Measurements from ENCODE around the gene PANK2. TPM values are rescaled to one million over a fixed set of nuclear protein-coding genes. Genes with fewer than 3 reads are reported as not detected.
A peak's percentile ranks its signal among the peaks of the same experiment; 100 is the strongest.
"Not testable (repeated sequence)": the region's sequence is repeated elsewhere in the genome, so short reads cannot be mapped to it uniquely, and the experiment has no call there.

PANK2 gene
- 38.9 and 55.3 TPM in 2 replicates for total RNA-seq (ENCODE audit: low replicate concordance)
- long read RNA-seq, full-length matches to known transcripts = 4 of 17 reads
- long read RNA-seq, partial matches to known transcripts = 3 of 17 reads
- long read RNA-seq, other reads (novel, unspliced or antisense) = 10 of 17 reads

DNA sequence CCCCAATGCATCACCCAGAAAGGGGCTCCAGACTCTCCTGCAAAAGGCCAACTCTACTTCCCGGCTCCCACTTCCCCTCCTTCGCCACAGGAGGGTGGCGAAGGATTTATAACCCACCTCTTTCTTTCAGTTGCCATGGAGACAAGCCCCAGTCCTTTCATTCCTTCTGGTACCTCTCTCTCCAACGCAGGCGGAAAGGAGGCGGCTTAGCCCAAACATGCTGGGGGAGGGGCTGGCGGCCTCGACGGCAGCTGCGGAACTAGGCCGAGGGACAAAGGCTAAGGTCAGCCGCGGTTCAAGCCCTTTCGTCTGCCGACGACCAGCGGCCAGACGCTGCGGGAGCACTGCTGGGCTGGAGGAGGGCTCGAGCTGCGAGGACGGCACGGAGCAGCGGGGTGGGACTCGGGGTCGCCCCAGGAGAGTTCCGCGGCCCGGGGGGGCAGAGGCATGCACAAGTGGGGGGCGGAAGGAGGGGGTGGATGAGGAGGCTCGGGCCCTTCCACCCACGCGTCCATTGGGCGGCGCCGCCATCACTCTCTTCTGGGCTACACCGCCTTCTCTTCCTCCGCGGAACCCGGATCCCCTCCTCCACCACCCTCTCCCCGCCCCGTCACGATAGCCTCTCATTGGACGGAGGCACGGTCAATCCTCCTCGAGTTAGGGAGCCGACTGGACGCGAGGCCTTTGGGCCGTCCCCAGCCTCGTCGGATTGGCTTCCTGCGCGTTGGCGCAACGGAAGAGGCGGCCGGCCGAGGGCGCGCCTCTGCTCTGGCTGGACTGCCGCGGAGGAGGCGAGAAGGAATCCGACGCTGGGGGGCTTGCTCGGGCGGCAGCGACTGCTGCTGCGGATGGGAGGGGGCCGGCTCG is at the start of gene PANK2:
Gene PANK2, plus strand, starts transcription at position 766 of the 867 bp plus-strand sequence.
- peak; percentile 99 for DNase-seq (ENCODE audit: extremely low spot score, unreplicated experiment)
- Mint-ChIP-seq H3K36me3 (peaks cover 34% of the 10 kb centered on the region), H3K9me3 (no peaks in the 10 kb centered on the region)

DNA sequence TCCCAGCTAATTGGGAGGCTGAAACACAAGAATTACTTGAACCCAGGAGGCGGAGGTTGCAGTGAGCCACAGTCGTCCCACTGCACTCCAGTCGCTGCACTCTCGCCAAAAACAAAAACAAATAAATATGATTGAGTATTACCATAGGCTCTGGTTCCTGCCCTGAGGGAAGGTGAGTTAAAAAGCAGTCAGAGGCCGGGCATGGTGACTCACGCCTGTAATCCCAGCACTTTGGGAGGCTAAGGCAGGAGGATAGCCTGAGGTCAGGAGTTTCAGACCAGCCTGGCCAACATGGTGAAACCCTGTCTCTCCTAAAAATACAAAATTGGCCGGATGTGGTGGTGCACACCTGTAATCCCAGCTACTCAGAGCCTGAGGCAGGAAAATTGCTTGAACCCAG is 49.0 kb upstream of the PANK2 start:
- not testable (repeated sequence) for H3K36me3 Mint-ChIP-seq; H3K27me3 Mint-ChIP-seq; H3K4me3 Mint-ChIP-seq; H3K27ac Mint-ChIP-seq; DNase-seq (ENCODE audit: extremely low spot score, unreplicated experiment); H3K4me1 Mint-ChIP-seq (ENCODE audit: unreplicated experiment); H3K9me3 Mint-ChIP-seq

More for the DNA sequence above, at the start of gene PANK2:
- peaks cover 45% of the 10 kb centered on the region for H3K4me1 Mint-ChIP-seq (ENCODE audit: unreplicated experiment)
- peak within 1 kb of the TSS; percentile 98 for H3K4me3 Mint-ChIP-seq
- TF ChIP-seq, protein P1, sequence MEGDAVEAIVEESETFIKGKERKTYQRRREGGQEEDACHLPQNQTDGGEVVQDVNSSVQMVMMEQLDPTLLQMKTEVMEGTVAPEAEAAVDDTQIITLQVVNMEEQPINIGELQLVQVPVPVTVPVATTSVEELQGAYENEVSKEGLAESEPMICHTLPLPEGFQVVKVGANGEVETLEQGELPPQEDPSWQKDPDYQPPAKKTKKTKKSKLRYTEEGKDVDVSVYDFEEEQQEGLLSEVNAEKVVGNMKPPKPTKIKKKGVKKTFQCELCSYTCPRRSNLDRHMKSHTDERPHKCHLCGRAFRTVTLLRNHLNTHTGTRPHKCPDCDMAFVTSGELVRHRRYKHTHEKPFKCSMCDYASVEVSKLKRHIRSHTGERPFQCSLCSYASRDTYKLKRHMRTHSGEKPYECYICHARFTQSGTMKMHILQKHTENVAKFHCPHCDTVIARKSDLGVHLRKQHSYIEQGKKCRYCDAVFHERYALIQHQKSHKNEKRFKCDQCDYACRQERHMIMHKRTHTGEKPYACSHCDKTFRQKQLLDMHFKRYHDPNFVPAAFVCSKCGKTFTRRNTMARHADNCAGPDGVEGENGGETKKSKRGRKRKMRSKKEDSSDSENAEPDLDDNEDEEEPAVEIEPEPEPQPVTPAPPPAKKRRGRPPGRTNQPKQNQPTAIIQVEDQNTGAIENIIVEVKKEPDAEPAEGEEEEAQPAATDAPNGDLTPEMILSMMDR (conservative IDR thresholded peaks at IDR 0.05) = peak; percentile 70
- H3K27ac Mint-ChIP-seq = peak within 1 kb of the TSS; percentile 94
- H3K27me3 Mint-ChIP-seq = no peaks in the 10 kb centered on the region

DNA sequence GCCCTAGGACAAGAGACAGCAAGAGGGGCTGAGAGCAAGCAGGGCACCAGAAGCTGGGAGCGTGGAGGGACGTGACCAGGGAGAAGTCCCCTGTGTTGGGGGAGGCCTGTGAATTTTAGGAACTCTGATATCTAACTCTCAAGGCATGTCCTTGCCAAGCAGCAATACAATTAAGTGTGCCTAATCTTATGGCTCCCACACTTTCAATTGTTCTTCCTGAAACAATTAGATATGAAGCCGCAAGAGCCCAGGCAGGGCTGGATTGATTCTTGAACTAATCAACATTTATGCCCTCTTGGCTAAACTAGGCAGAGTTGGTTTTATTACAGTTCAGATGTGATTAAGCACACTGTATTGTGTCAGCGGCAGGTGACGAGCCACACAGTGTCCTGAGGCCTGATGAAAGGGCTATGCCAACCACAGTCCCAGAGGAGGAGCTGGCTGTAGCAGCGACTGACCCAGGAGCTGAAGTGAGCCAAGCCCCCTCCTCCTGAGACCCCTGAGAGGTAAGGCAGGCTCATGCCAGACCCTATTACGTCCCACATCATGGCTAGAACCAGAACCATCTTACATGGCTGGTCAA is 46.7 kb upstream of the PANK2 start:
- Mint-ChIP-seq H3K27ac (no peak overlapping the region), H3K36me3 (no peaks in the 10 kb centered on the region), H3K27me3 (no peaks in the 10 kb centered on the region), H3K4me1 (ENCODE audit: unreplicated experiment) (peaks cover 4% of the 10 kb centered on the region), H3K9me3 (no peaks in the 10 kb centered on the region), H3K4me3 (no peak overlapping the region)
- DNase-seq (ENCODE audit: extremely low spot score, unreplicated experiment) = no peak
- TF ChIP-seq, protein P1 (conservative IDR thresholded peaks at IDR 0.05) = no peak

DNA sequence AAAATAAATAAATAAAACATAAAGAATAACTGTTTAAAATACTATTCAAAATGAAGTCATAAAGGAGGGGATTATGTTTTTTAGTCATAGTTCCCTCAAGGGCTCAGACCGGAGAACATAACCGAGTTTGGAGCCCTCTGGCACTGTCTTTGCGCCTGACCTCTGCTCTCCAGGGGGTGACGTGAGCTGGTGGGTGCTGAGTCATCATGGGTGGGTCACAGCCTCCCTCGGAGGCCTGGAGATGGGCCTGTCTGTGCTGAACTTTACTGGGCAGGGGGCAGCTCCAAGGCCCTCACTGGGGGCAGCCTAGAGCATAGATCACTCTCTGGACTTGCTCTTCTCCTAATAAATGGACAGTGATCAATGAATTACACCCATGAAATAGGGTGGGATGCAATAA is 45.7 kb upstream of the PANK2 start:
- H3K27ac Mint-ChIP-seq = no peak overlapping the region
- H3K27me3 Mint-ChIP-seq = no peaks in the 10 kb centered on the region
- H3K36me3 Mint-ChIP-seq = peaks cover 1% of the 10 kb centered on the region
- no peak for DNase-seq (ENCODE audit: extremely low spot score, unreplicated experiment)
- TF ChIP-seq, protein P1 (conservative IDR thresholded peaks at IDR 0.05) = no peak
- no peak overlapping the region for H3K4me3 Mint-ChIP-seq
- H3K4me1 Mint-ChIP-seq (ENCODE audit: unreplicated experiment) = peaks cover 6% of the 10 kb centered on the region
- H3K9me3 Mint-ChIP-seq = no peaks in the 10 kb centered on the region

DNA sequence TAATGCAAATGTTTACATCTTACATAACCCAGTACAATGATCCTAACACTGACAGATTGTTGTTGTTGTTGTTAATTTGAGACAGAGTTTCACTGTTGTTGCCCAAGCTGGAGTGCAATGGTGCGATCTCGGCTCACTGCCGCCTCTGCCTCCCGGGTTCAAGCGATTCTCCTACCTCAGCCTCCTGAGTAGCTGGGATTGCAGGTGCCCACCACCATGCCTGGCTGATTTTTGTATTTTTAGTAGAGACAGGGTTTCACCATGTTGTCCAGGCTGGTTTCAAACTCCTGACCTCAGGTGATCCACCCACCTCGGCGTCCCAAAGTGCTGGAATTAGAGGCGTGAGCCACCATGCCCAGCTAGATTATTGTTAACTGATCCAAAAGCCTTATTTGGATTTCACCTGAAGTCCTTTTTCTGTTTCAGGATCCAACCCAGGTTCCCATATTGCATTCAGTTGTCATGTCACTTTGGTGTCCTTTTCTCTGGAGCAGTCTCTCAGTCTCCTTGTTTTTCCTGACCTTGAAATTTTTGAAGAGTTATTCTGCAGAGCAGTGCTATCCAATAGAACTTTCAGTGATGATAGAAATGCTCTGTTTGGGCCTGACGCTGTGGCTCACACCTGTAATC is 45.1 kb upstream of the PANK2 start:
- not testable (repeated sequence) for H3K36me3 Mint-ChIP-seq; H3K27ac Mint-ChIP-seq; DNase-seq (ENCODE audit: extremely low spot score, unreplicated experiment); H3K9me3 Mint-ChIP-seq; H3K27me3 Mint-ChIP-seq
- Mint-ChIP-seq H3K4me1 (ENCODE audit: unreplicated experiment) (peaks cover 11% of the 10 kb centered on the region), H3K4me3 (peak overlapping the region; percentile 28)

DNA sequence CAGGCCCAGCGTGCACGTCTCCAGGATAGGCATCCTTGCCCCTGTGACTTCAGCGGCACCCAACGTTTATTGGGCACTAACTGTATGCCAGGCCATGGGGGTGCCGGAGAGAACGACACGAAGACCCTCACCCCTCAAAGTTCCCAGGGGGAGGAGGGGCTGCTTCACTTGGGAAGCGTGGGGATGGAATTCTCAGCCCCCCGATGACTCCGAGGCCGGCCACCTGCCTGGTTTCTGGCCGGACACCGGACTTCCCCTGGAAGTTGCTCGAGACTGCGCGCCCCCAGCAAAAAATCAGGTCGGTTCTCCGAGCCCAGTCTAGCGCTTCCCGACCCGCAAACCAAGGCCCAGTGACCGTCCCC is 42.8 kb upstream of the PANK2 start:
- Mint-ChIP-seq H3K4me3 (peak overlapping the region; percentile 93), H3K27ac (peak overlapping the region; percentile 89), H3K36me3 (peaks cover 6% of the 10 kb centered on the region), H3K9me3 (no peaks in the 10 kb centered on the region), H3K4me1 (ENCODE audit: unreplicated experiment) (peaks cover 11% of the 10 kb centered on the region), H3K27me3 (no peaks in the 10 kb centered on the region)
- TF ChIP-seq, protein P1 (conservative IDR thresholded peaks at IDR 0.05) = no peak
- DNase-seq (ENCODE audit: extremely low spot score, unreplicated experiment) = no peak

Data from type B pancreatic cell (in vitro differentiated cells).